B cell (primary cell): ENCODE measurements around the gene ZNHIT2. TPM values are rescaled to one million over a fixed set of nuclear protein-coding genes. Genes with fewer than 3 reads are reported as not detected.

ENCODE experiments used
- ATAC-seq: fragments of 200-7000 bp; cut with Tn5 transposase; one replicate; pipeline ENCODE4 v1.10.0; 2021; ENCODE audit warnings: low read depth, mild to moderate bottlenecking, moderate number of reproducible peaks, moderate library complexity
- CTCF ChIA-PET: fragments of 350-600 bp; sonication (Branson Sonifier 250); formaldehyde crosslinking; loops from one replicate; lab custom pipeline; 2021; ENCODE audit warnings: antibody characterized with exemption, inconsistent platforms; lab: Charles Lee
- POLR2A ChIA-PET: fragments of 350-600 bp; sonication (Branson Sonifier 250); formaldehyde crosslinking; loops from one replicate; lab custom pipeline; 2021; ENCODE audit warnings: antibody characterized with exemption; lab: Charles Lee
- DNase-seq: peaks from one replicate; pipeline ENCODE4 v3.0.0; 2013
- H2AFZ ChIP-seq: 2 replicates; pipeline ENCODE4 v1.6.1; 2012; ENCODE audit warnings: mild to moderate bottlenecking, low read depth, low read length; ENCODE audit not compliant: insufficient read depth, poor library complexity, severe bottlenecking
- H3K27ac ChIP-seq, 2 donors: 1 replicate in 1 of 2; 2 replicates in 1 of 2; pipeline ENCODE4 v1.5.1; 2012 to 2013; ENCODE audit warnings: low read length in 2 of 2, mild to moderate bottlenecking in 2 of 2, moderate library complexity in 1 of 2
- H3K27me3 ChIP-seq, 4 experiments: fragments of 200-600 bp in 1 of 4; sonication (generic) in 1 of 4; replicated peaks in 1 of 4; 1 replicate in 2 of 4; 2 replicates in 2 of 4; pipeline versions ENCODE4 v1.6.1 to v1.7.0; 2013 to 2016; ENCODE audit warnings: low read length in 3 of 4, mild to moderate bottlenecking in 2 of 4, mixed read lengths in 1 of 4, moderate library complexity in 1 of 4; ENCODE audit not compliant: insufficient read depth in 4 of 4, control insufficient read depth in 3 of 4; ENCODE audit errors: control extremely low read depth in 1 of 4
- H3K36me3 ChIP-seq, 2 experiments: replicated peaks in 1 of 2; 1 replicate in 1 of 2; 2 replicates in 1 of 2; pipeline versions ENCODE4 v1.6.1 to v1.7.1; 2013; ENCODE audit warnings: low read length in 1 of 2; ENCODE audit not compliant: insufficient read depth in 2 of 2, control insufficient read depth in 1 of 2; ENCODE audit errors: control extremely low read depth in 1 of 2, extremely low read depth in 1 of 2
- H3K4me1 ChIP-seq, 2 donors: fragments of 200-600 bp in 1 of 2; sonication (generic) in 1 of 2; 1 replicate in 1 of 2; 2 replicates in 1 of 2; pipeline versions ENCODE4 v1.5.1 to v1.6.1; 2013 to 2017; ENCODE audit warnings: low read length in 2 of 2; ENCODE audit not compliant: control insufficient read depth in 2 of 2, insufficient read depth in 2 of 2
- H3K4me2 ChIP-seq: replicated peaks from 2 replicates; pipeline ENCODE3; 2012; ENCODE audit warnings: mild to moderate bottlenecking, low read depth, low read length; ENCODE audit not compliant: poor library complexity, severe bottlenecking
- H3K4me3 ChIP-seq, 5 experiments: fragments of 200-600 bp in 1 of 5; sonication (generic) in 1 of 5; 1 replicate in 3 of 5; 2 replicates in 2 of 5; pipeline versions ENCODE4 v1.5.1 to v1.7.0; 2011 to 2016; ENCODE audit warnings: low read length in 4 of 5, mild to moderate bottlenecking in 4 of 5, low read depth in 2 of 5, control low read depth in 1 of 5, moderate library complexity in 1 of 5; ENCODE audit not compliant: insufficient read depth in 1 of 5; ENCODE audit errors: control extremely low read depth in 1 of 5, extremely low read depth in 1 of 5
- H3K79me2 ChIP-seq: fragments of 200-600 bp; sonication (generic); one replicate; pipeline ENCODE4 v1.6.0; 2016; ENCODE audit warnings: low read length; ENCODE audit not compliant: control insufficient read depth, insufficient read depth
- H3K9ac ChIP-seq: fragments of 200-600 bp; sonication (generic); 2 replicates; pipeline ENCODE4 v1.6.1; 2017; ENCODE audit warnings: mild to moderate bottlenecking, low read length, moderate library complexity
- H3K9me3 ChIP-seq, 3 donors: one replicate each; pipeline versions ENCODE4 v1.6.1 to v1.7.1; 2013; ENCODE audit warnings: low read length in 2 of 3; ENCODE audit not compliant: control insufficient read depth in 2 of 3, insufficient read depth in 1 of 3; ENCODE audit errors: control extremely low read depth in 1 of 3
- H4K20me1 ChIP-seq: 2 replicates; pipeline ENCODE4 v1.6.0; 2012; ENCODE audit warnings: mild to moderate bottlenecking, low read length; ENCODE audit not compliant: insufficient read depth, control insufficient read depth, poor library complexity, severe bottlenecking
- H3K27ac Mint-ChIP-seq: one replicate; pipeline ENCODE4 v1.8.0; 2021; ENCODE audit warnings: mixed read lengths
- H3K27me3 Mint-ChIP-seq: one replicate; pipeline ENCODE4 v1.8.0; 2021; ENCODE audit warnings: mixed read lengths
- H3K4me1 Mint-ChIP-seq: one replicate; pipeline ENCODE4 v1.8.0; 2021; ENCODE audit warnings: mixed read lengths
- H3K4me3 Mint-ChIP-seq: one replicate; pipeline ENCODE4 v1.8.0; 2021; ENCODE audit warnings: mixed read lengths
- H3K9me3 Mint-ChIP-seq: one replicate; pipeline ENCODE4 v1.8.0; 2022; ENCODE audit warnings: mixed read lengths; ENCODE audit not compliant: insufficient read depth
- EZH2 ChIP-seq: IDR thresholded peaks from 2 replicates; pipeline ENCODE4 v1.6.1; 2012; ENCODE audit warnings: borderline replicate concordance, low read depth, mild to moderate bottlenecking, moderate library complexity, low read length; ENCODE audit not compliant: insufficient read depth, poor library complexity, severe bottlenecking
- WGBS: methylation state at CpG from one replicate; pipeline ENCODE4 v1.1.5; 2013; ENCODE audit warnings: missing lambda C conversion rate; ENCODE audit not compliant: insufficient coverage; 5-methylcytosine and 5-hydroxymethylcytosine counted together
- intact Hi-C: fragments of 100-400 bp; cut with micrococcal nuclease; formaldehyde crosslinking; loops from one replicate; pipeline ENCODE4 v1.10.0; 2022
- polyA plus RNA-seq: library from polyadenylated mRNA; depleted of rRNA; stranded (reverse); fragments of >200 nt; gene quantifications from 2 replicates; pipeline ENCODE4 v1.2.3, GENCODE V29; 2012
- total RNA-seq, 2 donors: library from RNA; stranded (reverse); fragments of 120-200 nt in 1 of 2; gene quantifications; 1 replicate in 1 of 2; 2 replicates in 1 of 2; pipeline versions ENCODE4 v1.2.3 to v1.2.4, GENCODE V29; 2013 to 2022
- TF ChIP-seq, protein P1 (sequence below): fragments of 200-600 bp; IDR thresholded peaks from one replicate; pipeline ENCODE4 v1.8.0; 2022; ENCODE audit warnings: antibody characterized with exemption, mild to moderate bottlenecking

The ZNHIT2 gene
- total and polyA plus RNA-seq, 2 donors (not counting 1 experiment from before 2014, with no cell fraction given) = 6.2 to 14.1 TPM

DNA sequence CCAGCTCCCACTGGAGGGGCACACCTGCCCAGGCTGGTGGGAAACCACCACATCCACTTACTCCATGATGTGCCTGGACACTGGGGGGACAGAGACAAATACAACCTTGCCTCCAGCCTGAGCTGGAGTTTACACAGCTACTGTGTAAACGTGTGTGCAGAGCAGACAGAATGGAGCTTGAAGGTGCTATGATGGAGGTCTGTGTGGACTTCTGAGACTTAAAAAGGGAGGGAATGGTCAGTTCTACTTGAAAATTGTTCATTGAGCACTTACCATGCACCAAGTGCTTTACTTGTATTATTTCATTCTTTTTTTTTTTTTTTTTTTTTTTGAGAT is 44.9 kb downstream of the ZNHIT2 start:
- CTCF ChIA-PET = no interaction called here
- H3K27me3 Mint-ChIP-seq = no peaks in the 10 kb centered on the region
- Histone ChIP-seq H3K9ac (no peak overlapping the region), H3K4me2 (no peak overlapping the region), H3K4me3 (no peak overlapping the region), H3K36me3 (no peaks in the 10 kb centered on the region), H3K79me2 (no peaks in the 10 kb centered on the region), H3K27me3 (no peaks in the 10 kb centered on the region), H3K27ac (no peak overlapping the region), H3K4me1 (peaks cover 0 to 11% of the 10 kb centered on the region in 2 donors), H3K9me3 (no peaks in the 10 kb centered on the region), H4K20me1 (no peaks in the 10 kb centered on the region), H2AFZ (no peak overlapping the region)
- H3K4me1 Mint-ChIP-seq = peaks cover 4% of the 10 kb centered on the region
- ATAC-seq (no peak), DNase-seq (no peak)
- intact Hi-C loops = no loop called here
- TF ChIP-seq, protein P1, sequence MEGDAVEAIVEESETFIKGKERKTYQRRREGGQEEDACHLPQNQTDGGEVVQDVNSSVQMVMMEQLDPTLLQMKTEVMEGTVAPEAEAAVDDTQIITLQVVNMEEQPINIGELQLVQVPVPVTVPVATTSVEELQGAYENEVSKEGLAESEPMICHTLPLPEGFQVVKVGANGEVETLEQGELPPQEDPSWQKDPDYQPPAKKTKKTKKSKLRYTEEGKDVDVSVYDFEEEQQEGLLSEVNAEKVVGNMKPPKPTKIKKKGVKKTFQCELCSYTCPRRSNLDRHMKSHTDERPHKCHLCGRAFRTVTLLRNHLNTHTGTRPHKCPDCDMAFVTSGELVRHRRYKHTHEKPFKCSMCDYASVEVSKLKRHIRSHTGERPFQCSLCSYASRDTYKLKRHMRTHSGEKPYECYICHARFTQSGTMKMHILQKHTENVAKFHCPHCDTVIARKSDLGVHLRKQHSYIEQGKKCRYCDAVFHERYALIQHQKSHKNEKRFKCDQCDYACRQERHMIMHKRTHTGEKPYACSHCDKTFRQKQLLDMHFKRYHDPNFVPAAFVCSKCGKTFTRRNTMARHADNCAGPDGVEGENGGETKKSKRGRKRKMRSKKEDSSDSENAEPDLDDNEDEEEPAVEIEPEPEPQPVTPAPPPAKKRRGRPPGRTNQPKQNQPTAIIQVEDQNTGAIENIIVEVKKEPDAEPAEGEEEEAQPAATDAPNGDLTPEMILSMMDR = no peak
- no peak for TF ChIP-seq EZH2
- POLR2A ChIA-PET = no interaction called here
- no peak overlapping the region for H3K4me3 Mint-ChIP-seq
- no peaks in the 10 kb centered on the region for H3K9me3 Mint-ChIP-seq
- no peak overlapping the region for H3K27ac Mint-ChIP-seq
- 100% methylated on average over 1 of the region's 1 CpG for WGBS

GRCh38 chr11:65071907-65072630 is 45.4 kb downstream of the ZNHIT2 start:
- ChIA-PET POLR2A (no interaction called here), CTCF (interaction anchor here (0.6 kb wide), 1 partner anchor 203 kb away, joined by 3 read pairs; no protein-coding TSS in a partner anchor)
- H3K27me3 ChIP-seq = no peaks in the 10 kb centered on the region
- no peak overlapping the region for H3K4me3 Mint-ChIP-seq
- no peaks in the 10 kb centered on the region for H3K79me2 ChIP-seq
- no peak overlapping the region for H3K27ac ChIP-seq
- H3K4me2 ChIP-seq = no peak overlapping the region
- no peaks in the 10 kb centered on the region for H4K20me1 ChIP-seq
- peak overlapping the region; percentile 21 for H2AFZ ChIP-seq
- H3K9ac ChIP-seq = no peak overlapping the region
- no peak overlapping the region for H3K27ac Mint-ChIP-seq
- no peaks in the 10 kb centered on the region for H3K27me3 Mint-ChIP-seq
- no peaks in the 10 kb centered on the region for H3K9me3 Mint-ChIP-seq
- intact Hi-C loops = no loop called here
- H3K9me3 ChIP-seq = no peaks in the 10 kb centered on the region
- 88% methylated on average over 2 of the region's 4 CpGs for WGBS
- H3K4me1 ChIP-seq = peaks cover 0 to 11% of the 10 kb centered on the region in 2 donors
- H3K4me3 ChIP-seq = no peak overlapping the region
- TF ChIP-seq EZH2 = no peak
- TF ChIP-seq, protein P1 = no peak
- peaks cover 4% of the 10 kb centered on the region for H3K4me1 Mint-ChIP-seq
- no peaks in the 10 kb centered on the region for H3K36me3 ChIP-seq
- DNase-seq = no peak
- no peak for ATAC-seq
